PC-3 (cell line): Measurements from ENCODE around the gene TRIM33.

ENCODE experiments used
- EZH2 ChIP-seq: fragments of 300-600 bp; sonication (generic); IDR thresholded peaks from one replicate; pipeline ENCODE4 v1.6.1; 2017; ENCODE audit warnings: antibody characterized with exemption, mild to moderate bottlenecking, low read length; ENCODE audit not compliant: unreplicated experiment
- TF ChIP-seq, protein P1 (sequence below): fragments of 300-600 bp; sonication (generic); conservative IDR thresholded peaks from 2 replicates; pipeline ENCODE4 v1.5.1; 2017; ENCODE audit warnings: antibody characterized with exemption, low read depth, mild to moderate bottlenecking, low read length

- no peak for TF ChIP-seq EZH2
- TF ChIP-seq, protein P1, sequence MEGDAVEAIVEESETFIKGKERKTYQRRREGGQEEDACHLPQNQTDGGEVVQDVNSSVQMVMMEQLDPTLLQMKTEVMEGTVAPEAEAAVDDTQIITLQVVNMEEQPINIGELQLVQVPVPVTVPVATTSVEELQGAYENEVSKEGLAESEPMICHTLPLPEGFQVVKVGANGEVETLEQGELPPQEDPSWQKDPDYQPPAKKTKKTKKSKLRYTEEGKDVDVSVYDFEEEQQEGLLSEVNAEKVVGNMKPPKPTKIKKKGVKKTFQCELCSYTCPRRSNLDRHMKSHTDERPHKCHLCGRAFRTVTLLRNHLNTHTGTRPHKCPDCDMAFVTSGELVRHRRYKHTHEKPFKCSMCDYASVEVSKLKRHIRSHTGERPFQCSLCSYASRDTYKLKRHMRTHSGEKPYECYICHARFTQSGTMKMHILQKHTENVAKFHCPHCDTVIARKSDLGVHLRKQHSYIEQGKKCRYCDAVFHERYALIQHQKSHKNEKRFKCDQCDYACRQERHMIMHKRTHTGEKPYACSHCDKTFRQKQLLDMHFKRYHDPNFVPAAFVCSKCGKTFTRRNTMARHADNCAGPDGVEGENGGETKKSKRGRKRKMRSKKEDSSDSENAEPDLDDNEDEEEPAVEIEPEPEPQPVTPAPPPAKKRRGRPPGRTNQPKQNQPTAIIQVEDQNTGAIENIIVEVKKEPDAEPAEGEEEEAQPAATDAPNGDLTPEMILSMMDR: no peak
Observed at GRCh38 chr1:114456586-114456985, 54.4 kb downstream of the TRIM33 start.
